GM19328 (cell line): ENCODE measurements around the gene PDCD1.

Experiments used
- ATAC-seq: cut with Tn5 transposase; IDR thresholded peaks from one replicate; pipeline ENCODE4 v1.9.1; 2021; ENCODE audit warnings: mild to moderate bottlenecking, moderate library complexity; ENCODE audit not compliant: unreplicated experiment

The PDCD1 gene

GRCh38 chr2:241852981-241853631 lies 5.6 kb downstream of the PDCD1 start:
- ATAC-seq: no peak

GRCh38 chr2:241852116-241852980 lies 6.3 kb downstream of the PDCD1 start:
- no peak for ATAC-seq

- no peak for ATAC-seq
Observed at GRCh38 chr2:241851325-241852115, 7.2 kb downstream of the PDCD1 start.

- no peak for ATAC-seq
Observed at GRCh38 chr2:241850544-241851324, 8.0 kb downstream of the PDCD1 start.

- no peak for ATAC-seq
Observed at GRCh38 chr2:241849616-241850543, 8.8 kb downstream of the PDCD1 start.

- ATAC-seq: no peak
Observed at GRCh38 chr2:241848761-241849615, 9.7 kb downstream of the PDCD1 start.

- ATAC-seq: no peak
Observed at GRCh38 chr2:241846406-241846805, 12.3 kb downstream of the PDCD1 start.

GRCh38 chr2:241844831-241845578 lies 13.7 kb downstream of the PDCD1 start:
- no peak for ATAC-seq

GRCh38 chr2:241844066-241844728 lies 14.5 kb downstream of the PDCD1 start:
- ATAC-seq: no peak

GRCh38 chr2:241843321-241844065 lies 15.2 kb downstream of the PDCD1 start:
- no peak for ATAC-seq

GRCh38 chr2:241842620-241843211 lies 16.0 kb downstream of the PDCD1 start:
- ATAC-seq: no peak

GRCh38 chr2:241842067-241842415 lies 16.7 kb downstream of the PDCD1 start:
- ATAC-seq: no peak

- no peak for ATAC-seq
Observed at GRCh38 chr2:241841181-241842066, 17.3 kb downstream of the PDCD1 start.

- ATAC-seq: no peak
Observed at GRCh38 chr2:241837197-241837965, 21.3 kb downstream of the PDCD1 start.

GRCh38 chr2:241836292-241836691 lies 22.4 kb downstream of the PDCD1 start:
- ATAC-seq: no peak
